Activated CD4-positive, alpha-beta memory T cell treated with anti-CD3 and anti-CD28 coated beads, Interleukin-2, amount 10 ng/mL, durations not matched to agents 7 days and 5 days (primary cell): Measurements from ENCODE around the gene SEC11C. TPM values are rescaled to one million over a fixed set of nuclear protein-coding genes. Genes with fewer than 3 reads are reported as not detected.

Experiments used
- CTCF ChIA-PET: fragments of 350-600 bp; sonication (Branson Sonifier 250); formaldehyde crosslinking; loops from one replicate; lab custom pipeline; 2021; ENCODE audit warnings: antibody characterized with exemption, inconsistent platforms; lab: Charles Lee
- POLR2A ChIA-PET: fragments of 350-600 bp; sonication (Branson Sonifier 250); formaldehyde crosslinking; loops from one replicate; lab custom pipeline; 2021; ENCODE audit warnings: antibody characterized with exemption; lab: Charles Lee
- DNase-seq: peaks from one replicate; pipeline ENCODE4 v3.0.0-alpha.2; 2020
- H3K27ac Mint-ChIP-seq: one replicate; pipeline ENCODE4 v1.8.0; 2021; ENCODE audit warnings: mild to moderate bottlenecking, mixed read lengths
- H3K27me3 Mint-ChIP-seq: one replicate; pipeline ENCODE4 v1.8.0; 2021; ENCODE audit warnings: mixed read lengths
- H3K36me3 Mint-ChIP-seq: one replicate; pipeline ENCODE4 v1.8.0; 2021; ENCODE audit warnings: low read depth, mixed read lengths
- H3K4me1 Mint-ChIP-seq: one replicate; pipeline ENCODE4 v1.8.0; 2021; ENCODE audit warnings: mixed read lengths
- H3K4me3 Mint-ChIP-seq: one replicate; pipeline ENCODE4 v1.8.0; 2021; ENCODE audit warnings: mild to moderate bottlenecking, mixed read lengths
- H3K9me3 Mint-ChIP-seq: one replicate; pipeline ENCODE4 v1.8.0; 2021; ENCODE audit warnings: mixed read lengths
- total RNA-seq, 2 experiments: library from RNA; stranded (reverse); gene quantifications; one replicate each; pipeline ENCODE4 v1.2.3, GENCODE V29; 2021

Gene SEC11C
- total RNA-seq, 2 experiments from 2014 or later, result 119 to 129 TPM

- H3K27me3 Mint-ChIP-seq, result peaks cover 15% of the 10 kb centered on the region
- H3K9me3 Mint-ChIP-seq, result no peaks in the 10 kb centered on the region
- H3K4me3 Mint-ChIP-seq, result no peak overlapping the region
Observed at GRCh38 chr18:59196161-59196725, 56.6 kb downstream of the SEC11C start.

GRCh38 chr18:59197636-59198035 lies 58.0 kb downstream of the SEC11C start:
- Mint-ChIP-seq H3K9me3 (no peaks in the 10 kb centered on the region), H3K4me1 (no peaks in the 10 kb centered on the region), H3K4me3 (no peak overlapping the region), H3K27me3 (peaks cover 16% of the 10 kb centered on the region), H3K27ac (no peak overlapping the region), H3K36me3 (no peaks in the 10 kb centered on the region)
- DNase-seq, result no peak
- CTCF ChIA-PET, result no interaction called here
- POLR2A ChIA-PET, result no interaction called here

More at GRCh38 chr18:59196161-59196725, 56.6 kb downstream of the SEC11C start:
- ChIA-PET POLR2A (no interaction called here), CTCF (no interaction called here)
- Mint-ChIP-seq H3K27ac (no peak overlapping the region), H3K36me3 (no peaks in the 10 kb centered on the region), H3K4me1 (no peaks in the 10 kb centered on the region)
- DNase-seq, result no peak

- H3K27ac Mint-ChIP-seq, result no peak overlapping the region
- no peak for DNase-seq
- no peaks in the 10 kb centered on the region for H3K36me3 Mint-ChIP-seq
- CTCF ChIA-PET, result no interaction called here
- no peaks in the 10 kb centered on the region for H3K4me1 Mint-ChIP-seq
- H3K27me3 Mint-ChIP-seq, result peaks cover 18% of the 10 kb centered on the region
- POLR2A ChIA-PET, result no interaction called here
- H3K9me3 Mint-ChIP-seq, result no peaks in the 10 kb centered on the region
- no peak overlapping the region for H3K4me3 Mint-ChIP-seq
Observed at GRCh38 chr18:59198215-59198614, 58.5 kb downstream of the SEC11C start.

GRCh38 chr18:59200787-59201186 lies 61.1 kb downstream of the SEC11C start:
- no peak overlapping the region for H3K27ac Mint-ChIP-seq
- no peak for DNase-seq
- H3K27me3 Mint-ChIP-seq, result peaks cover 22% of the 10 kb centered on the region
- ChIA-PET POLR2A (no interaction called here), CTCF (no interaction called here)
- no peak overlapping the region for H3K4me3 Mint-ChIP-seq
- H3K36me3 Mint-ChIP-seq, result no peaks in the 10 kb centered on the region
- H3K9me3 Mint-ChIP-seq, result no peaks in the 10 kb centered on the region
- no peaks in the 10 kb centered on the region for H3K4me1 Mint-ChIP-seq

GRCh38 chr18:59202258-59202820 lies 62.7 kb downstream of the SEC11C start:
- Mint-ChIP-seq H3K27ac (no peak overlapping the region), H3K4me1 (no peaks in the 10 kb centered on the region), H3K36me3 (no peaks in the 10 kb centered on the region), H3K27me3 (peaks cover 23% of the 10 kb centered on the region), H3K4me3 (no peak overlapping the region), H3K9me3 (no peaks in the 10 kb centered on the region)
- POLR2A ChIA-PET, result no interaction called here
- CTCF ChIA-PET, result no interaction called here
- DNase-seq, result no peak

GRCh38 chr18:59207506-59207905 lies 67.8 kb downstream of the SEC11C start:
- Mint-ChIP-seq H3K27me3 (peaks cover 13% of the 10 kb centered on the region), H3K9me3 (no peaks in the 10 kb centered on the region), H3K36me3 (no peaks in the 10 kb centered on the region), H3K4me1 (no peaks in the 10 kb centered on the region), H3K4me3 (no peak overlapping the region), H3K27ac (no peak overlapping the region)
- ChIA-PET CTCF (no interaction called here), POLR2A (no interaction called here)
- no peak for DNase-seq

Other genes starting within 250 kb of the SEC11C start
- gene GRP, start 80.3 kb downstream of the SEC11C start, total RNA-seq, result not detected
- under 1 TPM in 1 of 2 experiments, not detected in 1; 0.10 TPM for gene RAX, start 133.6 kb downstream of the SEC11C start, total RNA-seq
- gene CPLX4, start 178.8 kb downstream of the SEC11C start, total RNA-seq, result not detected
- gene LMAN1, start 219.4 kb downstream of the SEC11C start, total RNA-seq, result 100 to 1,000 TPM; 102 to 104 TPM